GM18498 (cell line): ENCODE data around the gene SETBP1.

Experiments
- ATAC-seq: cut with Tn5 transposase; IDR thresholded peaks from one replicate; pipeline ENCODE4 v1.9.1; 2021; ENCODE audit warnings: mild to moderate bottlenecking, moderate library complexity; ENCODE audit not compliant: unreplicated experiment

Gene SETBP1

DNA sequence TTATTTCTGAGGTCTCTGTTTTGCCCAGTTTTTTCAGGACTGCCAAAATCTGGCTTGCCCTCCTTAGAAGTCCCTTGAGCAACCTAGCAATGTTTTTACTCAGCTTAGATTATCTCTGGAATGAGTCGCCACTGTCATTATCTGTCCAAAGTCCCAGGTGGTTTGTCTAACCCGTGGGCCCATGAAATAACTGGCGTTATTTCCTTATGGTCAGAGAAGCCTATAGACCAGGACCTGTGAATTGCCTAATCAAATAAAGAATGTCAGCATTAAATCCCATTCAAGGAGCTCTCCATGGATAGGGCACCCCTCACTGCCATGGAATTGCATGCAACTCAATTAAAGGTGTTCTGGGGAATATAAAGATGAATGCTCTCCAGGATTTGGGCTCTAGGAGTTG, 373.9 kb downstream of the SETBP1 start:
- ATAC-seq = no peak

DNA sequence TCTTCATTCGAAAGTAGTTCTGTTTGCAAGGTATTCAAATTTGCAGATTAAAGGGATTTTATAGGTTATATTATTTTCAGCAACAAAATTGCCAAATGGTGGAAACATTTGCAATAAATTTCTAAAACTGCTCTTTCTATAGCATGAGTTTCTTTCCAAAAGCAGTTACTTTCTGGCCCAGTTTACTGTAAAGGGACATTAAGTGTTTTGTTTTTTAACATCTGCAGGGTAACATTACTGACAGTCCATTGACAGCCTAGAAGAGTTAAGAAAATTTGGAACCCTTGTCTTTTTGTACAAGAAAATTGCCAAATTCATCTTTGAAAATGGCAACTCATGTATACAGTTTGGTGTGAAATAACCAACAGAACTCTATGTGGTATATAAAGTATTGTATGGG, 375.1 kb downstream of the SETBP1 start:
- ATAC-seq = no peak

DNA sequence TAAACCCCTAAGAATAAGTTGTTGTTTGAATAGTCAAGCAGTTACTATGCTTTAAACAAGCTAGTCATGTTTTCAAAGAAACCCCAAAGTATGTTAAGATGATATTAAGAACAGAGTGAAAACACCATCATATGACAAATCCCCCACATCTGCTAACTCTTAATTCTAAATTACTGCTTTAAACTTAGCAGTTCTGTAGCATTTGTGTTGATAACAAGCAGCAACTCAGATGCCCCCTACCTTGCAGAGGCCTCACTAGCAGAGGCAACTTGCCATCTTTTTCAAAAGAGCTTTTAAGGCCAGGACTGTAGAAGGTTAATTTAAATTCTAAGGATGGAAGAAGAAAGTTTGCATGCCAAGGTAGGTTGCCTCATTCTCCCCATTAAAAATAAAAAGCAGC, 376.2 kb downstream of the SETBP1 start:
- ATAC-seq = no peak

DNA sequence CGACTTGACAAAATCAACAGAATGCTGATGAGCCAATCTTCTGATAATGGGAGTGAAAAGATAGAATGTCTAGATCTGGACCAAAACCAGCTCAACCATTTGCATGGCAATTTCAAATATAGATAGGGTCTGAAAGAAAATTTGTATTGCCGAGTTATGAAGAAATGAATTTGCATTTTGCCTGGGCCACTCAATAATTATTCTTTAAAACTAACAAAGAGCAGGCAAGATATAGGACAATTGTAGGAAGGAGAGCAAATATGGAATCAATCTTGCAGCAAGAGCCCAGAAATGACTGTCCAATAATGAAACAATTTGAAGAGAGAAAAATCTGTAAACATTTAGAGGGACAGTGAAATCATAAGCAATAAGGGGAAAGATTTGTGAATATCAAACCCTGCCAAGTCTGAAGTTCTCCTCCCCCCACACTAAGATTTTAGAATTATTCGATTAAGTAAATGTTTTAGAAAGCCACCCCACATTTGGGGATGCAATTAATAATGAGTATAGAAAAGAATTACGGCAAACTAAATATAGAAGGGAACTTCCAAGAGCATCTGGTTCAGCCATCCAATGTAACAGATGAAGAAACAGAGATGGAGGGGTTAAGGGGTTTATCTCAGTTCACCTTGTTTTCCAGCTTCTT, 377.4 kb downstream of the SETBP1 start:
- ATAC-seq = no peak

DNA sequence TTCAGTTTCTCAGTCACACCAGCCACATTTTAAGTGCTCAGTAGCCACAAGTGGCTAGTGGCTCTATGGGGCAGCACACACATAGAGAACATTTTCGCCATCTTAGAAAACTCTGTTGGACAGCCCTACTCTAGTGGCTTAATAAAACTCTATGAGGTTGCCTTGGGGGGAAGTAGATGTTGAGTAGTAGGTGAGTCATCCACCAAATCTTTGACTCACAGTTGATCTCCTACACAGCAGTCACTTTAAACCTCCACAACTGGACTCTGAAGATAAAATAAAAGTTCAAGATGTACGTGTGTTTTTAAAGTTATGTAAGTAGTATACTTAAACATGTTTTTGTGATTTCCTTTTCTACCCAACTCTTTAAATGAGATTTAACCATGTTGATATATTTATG, 379.0 kb downstream of the SETBP1 start:
- no peak for ATAC-seq

DNA sequence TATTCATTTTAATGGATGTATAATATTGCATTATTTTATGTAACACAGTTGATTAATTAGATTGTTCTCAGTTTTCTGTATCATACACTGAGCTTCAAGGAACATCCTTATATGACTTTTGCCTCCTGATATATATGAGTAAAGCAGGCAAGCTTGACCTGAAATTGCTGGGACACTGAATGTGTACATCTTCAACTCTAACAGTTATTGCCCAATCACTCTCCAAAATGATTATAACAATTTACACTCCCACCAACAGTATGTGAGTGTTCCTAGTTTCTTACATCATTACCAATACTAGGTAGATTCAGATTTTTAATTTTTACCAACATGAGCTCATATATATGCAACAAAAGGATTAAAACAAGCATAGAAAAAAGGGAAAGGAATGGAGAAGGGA, 379.4 kb downstream of the SETBP1 start:
- no peak for ATAC-seq

DNA sequence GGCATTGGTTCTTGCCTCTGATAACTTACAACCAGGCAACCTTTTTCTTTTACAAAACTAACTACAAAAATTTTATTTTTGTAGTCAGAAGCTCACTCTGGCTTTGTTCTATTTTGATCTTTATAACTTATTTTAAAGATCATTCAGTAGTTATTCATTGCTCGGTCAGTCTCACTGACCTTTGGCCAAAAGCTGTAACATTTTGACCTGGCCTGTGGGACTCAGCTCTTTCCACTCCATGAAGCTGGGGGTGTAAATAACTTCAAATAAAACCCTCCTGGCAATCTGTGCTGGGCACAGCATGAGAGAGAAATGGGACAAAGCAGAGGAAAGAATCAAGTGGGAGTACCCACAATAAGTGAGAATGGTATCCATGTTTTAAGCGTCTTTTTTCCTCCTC, 380.7 kb downstream of the SETBP1 start:
- no peak for ATAC-seq

DNA sequence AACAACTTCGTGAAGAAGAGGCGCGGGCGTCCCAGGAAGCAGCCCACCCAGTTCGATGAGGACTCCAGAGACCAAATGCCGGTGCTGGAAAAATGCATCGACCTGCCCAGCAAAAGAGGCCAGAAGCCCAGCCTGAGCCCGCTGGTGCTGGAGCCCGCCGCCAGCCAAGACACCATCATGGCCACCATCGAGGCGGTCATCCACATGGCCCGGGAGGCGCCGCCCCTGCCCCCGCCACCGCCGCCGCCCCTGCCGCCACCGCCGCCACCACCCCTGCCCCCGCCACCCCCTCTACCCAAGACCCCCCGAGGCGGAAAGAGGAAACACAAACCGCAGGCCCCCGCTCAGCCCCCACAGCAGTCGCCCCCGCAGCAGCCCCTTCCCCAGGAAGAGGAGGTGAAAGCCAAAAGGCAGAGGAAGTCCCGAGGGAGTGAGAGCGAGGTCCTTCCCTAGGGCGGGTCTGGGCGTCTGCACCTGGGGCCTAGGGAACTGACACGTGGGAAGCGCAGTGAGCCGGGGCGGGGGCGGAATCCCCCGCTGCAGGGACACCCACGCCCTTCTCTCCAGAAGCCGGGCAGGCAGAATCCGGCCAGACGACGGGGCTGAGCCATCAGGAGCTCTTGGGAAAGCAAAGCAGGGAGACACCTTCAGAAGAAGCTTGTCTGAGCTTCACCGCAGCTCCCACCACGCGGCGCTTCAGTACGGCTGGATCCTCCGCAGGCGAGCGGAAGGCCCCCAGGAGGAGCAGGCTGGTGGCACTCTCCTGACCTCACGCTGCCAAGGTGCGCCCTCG, 382.8 kb downstream of the SETBP1 start:
- ATAC-seq = no peak

DNA sequence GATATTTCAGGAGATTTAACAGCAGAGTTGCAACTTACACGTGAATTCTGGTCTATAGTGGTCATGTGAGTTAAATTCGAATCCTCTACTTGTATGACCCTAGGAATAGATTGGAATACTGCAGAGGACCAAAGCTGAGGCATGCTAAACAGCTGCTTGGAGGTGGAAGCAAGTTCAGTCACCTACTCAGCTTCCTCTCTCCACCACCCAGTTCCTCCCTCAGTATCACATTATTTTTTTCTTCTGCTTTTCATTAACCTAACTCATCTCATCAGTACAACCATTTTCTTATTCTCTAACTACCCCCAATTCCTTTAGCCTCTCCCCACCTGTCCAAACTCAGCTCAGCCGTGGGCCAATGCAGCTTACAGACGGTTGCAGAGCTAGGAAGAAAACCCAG, 385.5 kb downstream of the SETBP1 start:
- ATAC-seq = no peak

DNA sequence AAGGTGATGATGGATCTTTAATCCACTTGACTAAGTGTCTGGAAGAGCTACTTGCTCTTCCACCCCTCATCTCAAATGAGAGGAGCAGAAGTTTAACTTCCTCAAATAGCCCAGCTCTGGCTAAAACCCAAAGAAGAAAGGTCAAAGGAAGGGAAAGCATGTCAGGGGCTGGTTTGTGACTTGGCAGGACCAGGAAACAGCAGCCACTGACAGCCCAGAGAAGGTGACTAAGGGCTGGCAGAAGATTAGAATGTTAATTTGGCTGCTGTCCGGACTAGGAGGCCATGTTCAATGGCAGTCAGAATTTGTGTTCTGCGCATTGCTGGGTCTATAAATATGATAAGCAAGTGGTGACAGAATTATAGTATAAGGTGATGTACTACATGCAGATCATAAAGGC, 386.2 kb downstream of the SETBP1 start:
- no peak for ATAC-seq

DNA sequence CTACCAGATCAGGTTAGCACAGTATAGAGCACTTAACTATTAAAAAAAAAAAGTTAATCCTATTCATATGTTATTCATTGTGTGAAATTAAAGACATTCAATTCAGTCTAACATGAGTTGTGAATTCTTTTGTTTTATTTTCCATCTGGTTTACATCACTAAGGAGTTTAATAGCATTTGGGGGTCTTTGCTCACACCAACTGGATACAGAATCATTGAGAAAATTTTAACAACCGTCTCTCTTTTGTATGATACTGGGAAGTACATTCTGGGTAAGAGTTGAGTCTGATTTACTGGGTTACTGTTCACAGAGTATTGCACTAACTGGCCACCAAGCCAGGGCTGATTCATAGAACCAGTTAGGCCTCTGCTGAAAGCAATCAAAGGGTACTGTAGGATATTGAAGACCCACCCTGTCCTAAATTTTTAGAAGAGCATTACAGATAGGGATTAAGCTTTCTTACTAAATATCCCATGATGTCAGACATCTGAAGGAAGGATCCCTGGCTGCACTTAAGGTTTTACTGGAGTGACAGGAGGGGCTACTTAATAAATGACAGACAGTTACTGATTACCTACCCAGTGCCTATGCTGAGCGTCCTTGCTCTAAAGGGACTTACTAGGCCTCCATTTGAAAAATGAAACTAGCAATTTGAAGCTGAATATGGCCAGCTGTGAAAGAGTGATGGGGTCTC, 387.9 kb downstream of the SETBP1 start:
- ATAC-seq = no peak

DNA sequence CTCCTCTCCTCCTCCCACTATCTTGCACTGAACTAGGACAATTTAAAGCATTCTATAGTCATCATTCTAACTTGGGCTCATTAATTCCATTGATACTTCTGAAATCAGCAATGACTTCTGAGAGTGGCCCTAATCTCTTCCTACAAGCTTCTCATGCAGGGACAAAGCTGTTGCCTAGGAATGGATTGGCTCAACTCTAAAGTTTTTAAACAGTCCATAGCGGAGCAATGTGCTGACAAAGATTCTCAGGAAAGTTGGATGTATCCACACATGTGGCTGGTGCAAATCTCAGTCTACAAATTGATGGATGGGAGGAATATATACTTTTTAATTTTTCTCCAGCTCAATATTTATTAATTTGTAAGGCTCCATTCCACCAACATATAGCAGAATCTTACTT, 388.9 kb downstream of the SETBP1 start:
- ATAC-seq = no peak

DNA sequence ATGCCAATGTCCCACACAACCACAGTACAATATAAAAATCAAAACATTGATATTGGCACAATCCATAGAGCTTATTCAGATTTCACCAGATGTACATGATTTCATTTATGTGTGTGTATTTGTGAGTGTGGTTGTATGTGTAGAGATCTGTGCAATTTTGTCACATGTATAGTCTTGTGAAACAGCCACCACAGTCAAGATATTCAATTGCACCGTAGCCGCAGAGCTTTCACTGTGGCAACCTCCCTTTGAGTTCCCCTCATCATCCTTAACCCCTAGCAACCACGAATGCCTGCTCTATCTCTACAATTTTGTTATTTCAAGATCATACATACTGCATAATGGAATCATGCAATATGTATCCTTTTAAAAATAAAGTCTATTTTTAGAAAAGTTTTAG, 391.3 kb downstream of the SETBP1 start:
- ATAC-seq = no peak

DNA sequence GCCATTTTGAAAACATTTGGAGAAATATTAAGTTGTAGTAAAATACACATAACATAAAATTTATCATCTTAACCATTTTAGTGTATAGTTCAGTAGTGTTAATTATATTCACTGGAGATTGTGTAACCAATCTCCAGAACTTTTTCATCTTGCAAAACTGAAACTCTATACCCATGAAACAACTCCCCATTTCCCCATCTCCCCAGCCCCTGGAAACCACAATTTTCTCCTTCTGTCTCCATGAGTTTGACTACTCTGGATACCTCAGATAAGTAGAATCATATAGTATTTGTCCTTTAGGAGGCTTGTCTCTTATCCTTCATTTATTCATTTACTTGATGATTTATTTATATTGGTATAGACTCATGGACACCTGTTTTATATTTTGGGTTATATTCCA, 392.9 kb downstream of the SETBP1 start:
- no peak for ATAC-seq

DNA sequence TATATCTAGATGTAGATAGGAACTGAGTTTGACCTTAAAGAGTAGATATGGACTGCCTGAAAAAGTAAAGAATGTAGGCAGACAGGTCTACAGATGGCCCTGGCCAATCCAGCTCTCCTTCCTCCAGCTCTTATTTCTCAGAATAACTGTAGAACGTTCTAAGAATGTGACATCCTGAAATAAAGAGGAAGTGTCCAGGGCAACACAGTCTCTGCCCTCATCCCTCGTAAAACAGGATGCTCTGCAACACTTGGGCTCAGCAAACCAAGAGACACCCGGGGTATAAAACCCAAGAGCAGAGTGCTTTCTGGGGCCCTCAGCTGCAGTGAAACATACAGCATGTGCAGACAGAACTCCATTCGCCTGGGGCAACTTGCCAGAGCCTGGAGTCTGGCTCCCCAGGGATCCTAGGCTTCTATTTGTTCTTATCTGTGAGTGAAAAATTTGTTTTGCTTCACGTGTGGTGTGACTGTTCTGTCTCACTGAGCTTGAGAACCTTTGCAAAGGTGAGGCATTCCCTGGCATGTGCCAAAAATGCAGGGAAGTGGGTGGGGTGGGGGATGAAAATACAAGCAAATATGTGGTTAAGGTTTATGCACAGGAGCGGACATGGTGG, 401.0 kb downstream of the SETBP1 start:
- ATAC-seq = no peak

DNA sequence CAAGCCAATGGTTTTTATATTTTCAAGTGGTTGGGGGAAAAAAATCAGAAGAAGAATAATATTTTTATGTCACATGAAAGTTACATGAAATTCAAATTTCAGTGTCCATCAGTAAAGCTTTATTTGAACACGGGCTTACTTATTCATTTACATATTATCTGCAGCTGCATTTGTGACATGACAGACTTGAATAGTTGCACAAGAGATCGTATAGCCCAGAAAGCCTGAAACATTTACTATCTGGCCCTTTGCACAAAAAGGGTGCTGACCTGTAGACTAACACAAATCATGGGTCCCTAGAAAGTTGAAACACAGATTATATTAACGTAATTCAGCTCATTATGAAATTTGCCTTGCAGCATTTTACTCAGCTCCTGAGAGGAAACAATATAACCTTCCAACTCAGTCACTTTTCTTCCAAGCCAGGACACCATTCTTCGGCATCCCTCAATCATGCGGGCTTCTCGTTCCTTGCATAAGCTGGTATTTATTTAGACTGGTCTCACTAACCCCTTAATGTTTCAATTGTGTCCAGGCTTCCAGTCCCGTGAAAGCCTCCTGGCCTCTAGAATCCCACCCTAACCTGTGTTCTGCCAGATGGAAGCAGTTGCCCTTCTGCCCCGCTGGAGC, 402.7 kb downstream of the SETBP1 start:
- ATAC-seq = no peak

DNA sequence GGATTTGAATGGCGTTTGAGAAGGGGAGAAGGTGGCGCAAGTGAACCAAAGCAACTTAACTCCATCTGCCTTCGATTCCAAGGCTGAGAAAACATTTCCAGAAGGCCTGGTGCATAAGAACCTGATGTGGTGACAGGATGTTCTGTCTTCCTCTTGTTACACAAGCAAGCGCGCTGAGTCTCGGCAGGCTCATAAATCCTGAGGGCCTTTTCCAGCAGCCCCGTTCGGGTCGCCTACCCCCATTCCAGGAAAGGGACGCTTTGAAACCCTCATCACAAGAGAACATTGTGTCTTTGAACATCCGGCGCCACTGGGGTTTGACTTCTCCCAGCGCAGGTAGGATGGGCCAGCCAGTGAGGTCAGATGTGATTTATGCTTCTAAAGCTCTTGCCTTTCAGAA, 403.5 kb downstream of the SETBP1 start:
- ATAC-seq = no peak

DNA sequence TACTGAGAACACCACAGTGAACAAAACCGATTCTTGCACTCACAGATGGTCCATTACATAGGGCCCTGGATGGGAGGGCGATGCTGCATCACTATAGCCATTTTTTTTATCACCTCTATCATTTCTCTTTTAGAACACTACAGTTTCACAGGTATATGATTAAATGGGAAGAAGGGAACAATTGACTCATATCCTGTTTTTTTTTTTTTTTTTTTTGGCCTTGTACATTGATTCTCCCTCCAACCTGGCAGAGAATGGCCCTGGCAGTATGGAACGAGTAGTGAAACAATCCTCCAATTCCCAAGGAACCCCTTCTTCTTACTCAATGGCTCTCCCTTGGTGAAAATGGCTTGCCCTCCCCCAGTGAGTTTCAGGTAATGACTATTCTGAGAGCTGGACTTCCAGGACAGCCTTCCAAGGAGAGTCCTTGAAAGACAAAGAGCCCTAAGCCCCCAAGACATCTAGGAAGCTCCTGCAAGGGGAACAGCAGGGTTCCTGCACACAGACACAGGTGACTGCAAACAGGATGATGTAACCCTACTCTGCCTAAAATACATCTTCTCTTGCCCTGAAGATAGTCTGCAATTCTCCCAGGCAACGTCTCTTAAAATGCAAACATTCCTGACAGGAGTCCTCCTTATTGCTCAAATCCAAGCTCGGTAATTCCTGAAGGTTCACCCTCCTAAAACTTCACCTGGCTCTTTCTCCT, 405.4 kb downstream of the SETBP1 start:
- no peak for ATAC-seq

DNA sequence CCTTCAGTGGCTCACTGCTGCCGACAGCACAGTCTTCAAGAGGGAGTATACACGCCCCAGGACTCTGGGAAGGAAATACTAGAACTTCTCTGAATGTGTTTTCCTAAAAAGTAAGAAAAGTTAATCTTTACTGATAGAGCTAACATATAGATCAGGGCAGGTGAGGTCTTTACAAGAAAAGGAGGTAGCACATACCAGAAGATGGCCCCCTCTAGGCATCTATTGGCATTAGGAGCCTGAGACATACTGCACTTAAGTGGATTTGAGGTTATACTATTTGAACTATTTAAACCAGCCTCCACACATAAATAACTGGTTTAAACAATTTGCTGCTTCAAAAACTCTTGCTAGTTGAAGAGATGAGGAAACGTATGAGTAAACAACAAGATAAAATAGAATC, 406.1 kb downstream of the SETBP1 start:
- no peak for ATAC-seq

DNA sequence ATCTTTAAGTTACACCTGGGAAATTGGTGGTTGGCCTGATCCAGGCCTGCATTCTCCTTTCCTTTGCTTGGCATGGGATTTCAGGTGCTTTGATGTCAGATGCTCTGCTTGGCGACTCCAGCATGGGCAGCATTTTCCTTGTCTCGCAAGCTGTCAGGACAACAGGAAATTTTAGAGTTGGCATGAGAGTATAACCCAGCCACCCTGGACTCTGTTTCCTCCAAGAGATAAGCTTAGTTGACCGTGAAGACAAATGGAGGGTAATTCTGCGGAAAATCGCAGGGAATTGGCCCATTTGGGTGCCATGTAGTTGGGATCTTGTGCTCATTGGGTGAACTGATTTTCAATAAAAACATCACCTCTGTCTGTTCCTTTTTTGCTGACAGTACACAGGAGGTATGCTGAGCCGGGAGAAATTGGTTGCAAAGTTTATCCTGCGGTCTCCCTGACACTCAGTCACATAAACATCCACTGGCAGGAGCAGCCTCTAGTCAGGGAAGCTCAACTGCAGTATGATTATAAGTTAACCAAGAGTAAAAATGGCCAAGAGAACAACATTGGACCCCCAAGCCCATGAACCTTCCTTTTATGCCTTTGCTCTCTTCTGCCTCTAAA, 409.9 kb downstream of the SETBP1 start:
- ATAC-seq = no peak
